Activated naive CD4-positive, alpha-beta T cell (primary cell): ENCODE data around the gene DCTN3.
"Not testable (repeated sequence)": the region's sequence is repeated elsewhere in the genome, so short reads cannot be mapped to it uniquely, and the experiment has no call there.

Source experiments
- DNase-seq, 4 experiments: peaks; one replicate each; lab custom pipeline; 2025; lab: John Stamatoyannopoulos, UW

Gene DCTN3

GRCh38 chr9:34647084-34647403 is 26.7 kb upstream of the DCTN3 start:
- DNase-seq = no peak

GRCh38 chr9:34646211-34647083 is 26.2 kb upstream of the DCTN3 start, which contains the start of gene GALT:
Gene GALT, plus strand, starts transcription at chr9:34646675. Its CDS starts 30 bp downstream, at chr9:34646705.
- peak; percentile 81 to 96 (median 94) for DNase-seq

DNA sequence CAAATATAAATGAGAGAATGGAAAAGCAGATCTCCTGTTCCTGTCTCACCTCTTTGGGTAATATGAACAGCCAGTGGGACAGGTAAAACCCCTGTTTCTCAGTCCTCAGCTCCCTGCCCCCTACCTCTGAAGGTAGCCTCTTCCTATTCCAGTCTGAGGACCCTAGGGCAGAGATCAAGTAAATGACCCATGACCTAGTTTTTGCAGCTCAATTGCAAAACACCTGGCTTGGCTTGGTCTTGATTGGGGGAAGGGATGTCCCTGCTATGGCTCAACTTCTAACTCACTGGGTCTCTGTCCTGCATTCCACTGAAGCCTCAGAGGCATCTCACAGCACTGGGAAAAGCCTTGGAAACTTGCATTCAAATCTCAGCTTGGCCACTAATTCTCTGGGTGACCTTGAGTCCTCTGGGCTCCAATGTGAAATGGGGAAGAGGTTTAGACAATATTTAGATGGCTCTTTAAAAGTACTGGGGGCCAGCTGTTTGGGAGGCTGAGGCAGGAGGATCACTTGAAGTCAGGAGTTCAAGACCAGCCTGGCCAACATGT is 24.5 kb upstream of the DCTN3 start:
- DNase-seq = no peak

DNA sequence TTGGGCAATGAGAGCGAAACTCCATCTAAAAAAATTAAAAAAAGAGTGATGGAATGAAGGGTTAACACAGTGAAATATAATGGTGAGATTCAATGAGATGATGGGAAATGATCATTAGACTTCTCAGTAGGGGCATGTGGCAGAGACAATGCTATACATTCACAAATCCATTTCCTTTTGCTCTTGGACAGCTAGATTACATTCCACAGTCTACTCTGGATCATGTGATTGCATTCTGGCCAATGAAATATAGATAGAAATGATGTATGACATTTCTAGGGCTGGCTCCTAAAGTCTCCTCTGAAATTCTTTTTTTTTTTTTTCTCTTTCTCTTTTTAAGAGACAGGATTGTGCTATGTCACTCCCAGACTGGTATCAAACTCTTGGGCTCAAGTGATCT is 22.4 kb upstream of the DCTN3 start:
- DNase-seq = no peak

GRCh38 chr9:34639322-34639721 is 19.0 kb upstream of the DCTN3 start:
- DNase-seq = not testable (repeated sequence)

GRCh38 chr9:34638138-34638445 is 17.8 kb upstream of the DCTN3 start:
- DNase-seq = no peak

DNA sequence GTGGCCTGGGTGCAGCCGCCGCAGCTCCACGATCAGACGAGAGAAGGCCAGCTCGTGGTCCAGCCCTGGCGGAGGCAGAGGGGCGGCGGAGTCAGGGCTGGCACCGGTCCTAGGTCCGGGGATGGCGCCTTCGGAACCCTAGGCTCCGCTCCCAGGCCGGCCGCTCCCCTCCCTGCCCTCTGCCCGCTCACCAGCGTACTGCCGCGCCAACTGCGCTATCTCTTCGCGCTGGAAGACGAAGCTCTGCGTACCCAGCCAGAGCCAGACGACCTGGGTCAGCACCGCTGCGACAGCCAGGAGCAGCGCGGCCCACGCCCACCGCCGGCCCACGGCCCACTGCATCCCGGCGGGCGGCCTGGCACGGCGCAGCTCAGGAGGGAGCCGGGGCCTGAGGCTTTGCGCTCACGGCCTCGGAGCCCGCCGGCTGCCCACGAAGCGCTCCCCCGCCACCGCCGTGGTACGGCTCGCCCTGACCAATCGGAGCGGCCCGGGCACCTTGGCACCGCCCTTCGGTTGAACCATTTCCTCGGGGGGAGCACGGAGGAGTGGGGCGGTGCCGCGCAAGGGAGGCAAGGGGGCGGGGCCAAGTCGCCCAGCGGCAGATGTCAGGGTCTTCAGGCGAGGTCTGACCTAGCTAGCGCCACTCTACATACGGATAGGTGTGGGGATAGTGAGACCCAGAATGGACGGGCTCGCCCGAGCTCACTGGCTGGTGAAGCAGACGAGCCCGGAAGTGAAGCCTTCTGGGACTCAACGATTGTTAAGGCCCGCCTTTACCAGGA is 17.3 kb upstream of the DCTN3 start, which contains the start of gene SIGMAR1:
Gene SIGMAR1 (minus strand): TSS at position 432 of the 782 bp plus-strand sequence. CDS start 90 bp downstream, at position 342.
- peak; percentile 80 to 91 (median 84) for DNase-seq

DNA sequence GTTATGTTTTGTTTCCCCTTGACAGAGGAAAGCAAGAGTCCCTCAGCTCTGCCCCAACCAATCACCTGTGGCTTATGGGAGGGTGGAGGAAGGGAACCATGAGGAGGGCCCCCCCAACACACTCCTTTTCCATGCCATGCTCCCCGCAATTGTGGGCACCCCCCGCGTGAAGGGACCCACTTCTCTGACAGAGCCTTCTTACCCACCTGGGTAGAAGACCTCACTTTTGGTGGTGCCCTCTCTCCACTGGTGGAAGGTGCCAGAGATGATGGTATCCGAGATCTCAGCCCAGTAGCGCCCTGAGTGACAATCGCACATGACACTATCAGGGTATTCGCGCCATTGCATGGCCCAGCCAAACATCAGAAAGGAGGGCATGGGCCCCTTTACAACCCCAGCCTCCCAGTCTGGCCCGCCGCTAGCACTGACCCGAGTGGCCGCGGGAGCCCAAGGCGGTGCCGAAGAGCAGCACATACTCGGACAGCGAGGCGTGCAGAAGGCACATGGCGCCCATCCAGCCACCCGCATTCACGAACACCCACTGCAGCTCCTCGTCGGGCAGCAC is 16.6 kb upstream of the DCTN3 start:
- DNase-seq = no peak

- no peak for DNase-seq
Measured at GRCh38 chr9:34635556-34635955, 15.3 kb upstream of the DCTN3 start.

GRCh38 chr9:34634551-34635248 is 14.4 kb upstream of the DCTN3 start:
- no peak for DNase-seq

- peak in 3 of 4 experiments; percentile 45 to 69 (median 50) for DNase-seq
Measured at GRCh38 chr9:34633851-34634550, 13.7 kb upstream of the DCTN3 start.

GRCh38 chr9:34633166-34633565 is 12.9 kb upstream of the DCTN3 start:
- no peak for DNase-seq

- DNase-seq = no peak
Measured at GRCh38 chr9:34630402-34631154, 10.3 kb upstream of the DCTN3 start.

GRCh38 chr9:34629491-34629808 is 9.2 kb upstream of the DCTN3 start:
- no peak for DNase-seq

- DNase-seq = peak in 1 of 4 experiments; percentile 17
Measured at GRCh38 chr9:34628656-34629490, 8.6 kb upstream of the DCTN3 start, which contains the start of gene ARID3C. Gene ARID3C, minus strand, starts transcription at chr9:34629066. Its CDS starts 1,052 bp downstream, at chr9:34628014.

- no peak for DNase-seq
Measured at GRCh38 chr9:34627716-34628655, 7.7 kb upstream of the DCTN3 start.

- DNase-seq = no peak
Measured at GRCh38 chr9:34625186-34625486, 4.8 kb upstream of the DCTN3 start.

GRCh38 chr9:34624475-34625185 is 4.3 kb upstream of the DCTN3 start:
- DNase-seq = no peak
